ENCODE results near the gene TMEM240. TPM values are rescaled to one million over a fixed set of nuclear protein-coding genes. Genes with fewer than 3 reads are reported as not detected.
"Not testable (repeated sequence)": the region's sequence is repeated elsewhere in the genome, so short reads cannot be mapped to it uniquely, and the experiment has no call there.

The TMEM240 gene
- total RNA-seq, 2 experiments from 2014 or later: 1.0 to 1.1 TPM

GRCh38 chr1:1494311-1494710 is 46.1 kb downstream of the TMEM240 start:
- DNase-seq; POLR2A ChIA-PET; CTCF ChIA-PET; ATAC-seq; H3K4me1 Mint-ChIP-seq (ENCODE audit: low read depth); H3K27me3 Mint-ChIP-seq (ENCODE audit: low read depth); H3K4me3 Mint-ChIP-seq; H3K9me3 Mint-ChIP-seq (ENCODE audit: insufficient read depth); H3K27ac Mint-ChIP-seq: not testable (repeated sequence)
- H3K36me3 Mint-ChIP-seq (ENCODE audit: low read depth): peaks cover 47% of the 10 kb centered on the region

- no peaks in the 10 kb centered on the region for H3K4me1 Mint-ChIP-seq (ENCODE audit: low read depth)
- DNase-seq: no peak
- ChIA-PET POLR2A (no interaction called here), CTCF (no interaction called here)
- peaks cover 4% of the 10 kb centered on the region for H3K9me3 Mint-ChIP-seq (ENCODE audit: insufficient read depth)
- H3K27ac Mint-ChIP-seq: no peak overlapping the region
- no peak for ATAC-seq
- no peak overlapping the region for H3K4me3 Mint-ChIP-seq
- H3K36me3 Mint-ChIP-seq (ENCODE audit: low read depth): peaks cover 66% of the 10 kb centered on the region
- no peaks in the 10 kb centered on the region for H3K27me3 Mint-ChIP-seq (ENCODE audit: low read depth)
These were observed 48.8 kb downstream of the TMEM240 start for GRCh38 chr1:1491601-1492000.

GRCh38 chr1:1490633-1491230 is 49.7 kb downstream of the TMEM240 start:
- no peak for ATAC-seq
- H3K4me3 Mint-ChIP-seq: no peak overlapping the region

GRCh38 chr1:1489861-1490260 is 50.6 kb downstream of the TMEM240 start:
- DNase-seq (no peak), ATAC-seq (no peak)
- no peak overlapping the region for H3K4me3 Mint-ChIP-seq
- CTCF ChIA-PET: no interaction called here
- peaks cover 64% of the 10 kb centered on the region for H3K36me3 Mint-ChIP-seq (ENCODE audit: low read depth)
- POLR2A ChIA-PET: no interaction called here
- H3K27ac Mint-ChIP-seq: no peak overlapping the region
- peaks cover 4% of the 10 kb centered on the region for H3K9me3 Mint-ChIP-seq (ENCODE audit: insufficient read depth)
- H3K27me3 Mint-ChIP-seq (ENCODE audit: low read depth): no peaks in the 10 kb centered on the region
- H3K4me1 Mint-ChIP-seq (ENCODE audit: low read depth): no peaks in the 10 kb centered on the region

More at GRCh38 chr1:1490633-1491230, 49.7 kb downstream of the TMEM240 start:
- ChIA-PET POLR2A (no interaction called here), CTCF (no interaction called here)
- Mint-ChIP-seq H3K27ac (no peak overlapping the region), H3K27me3 (ENCODE audit: low read depth) (no peaks in the 10 kb centered on the region), H3K36me3 (ENCODE audit: low read depth) (peaks cover 66% of the 10 kb centered on the region), H3K9me3 (ENCODE audit: insufficient read depth) (peaks cover 4% of the 10 kb centered on the region), H3K4me1 (ENCODE audit: low read depth) (no peaks in the 10 kb centered on the region)
- no peak for DNase-seq

GRCh38 chr1:1489231-1489630 is 51.2 kb downstream of the TMEM240 start:
- ATAC-seq (no peak), DNase-seq (no peak)
- H3K4me1 Mint-ChIP-seq (ENCODE audit: low read depth): no peaks in the 10 kb centered on the region
- peaks cover 4% of the 10 kb centered on the region for H3K9me3 Mint-ChIP-seq (ENCODE audit: insufficient read depth)
- H3K4me3 Mint-ChIP-seq: no peak overlapping the region
- ChIA-PET POLR2A (no interaction called here), CTCF (no interaction called here)
- H3K27me3 Mint-ChIP-seq (ENCODE audit: low read depth): no peaks in the 10 kb centered on the region
- peaks cover 65% of the 10 kb centered on the region for H3K36me3 Mint-ChIP-seq (ENCODE audit: low read depth)
- H3K27ac Mint-ChIP-seq: no peak overlapping the region

GRCh38 chr1:1487701-1488100 is 52.7 kb downstream of the TMEM240 start:
- POLR2A ChIA-PET: no interaction called here
- Mint-ChIP-seq H3K4me1 (ENCODE audit: low read depth) (no peaks in the 10 kb centered on the region), H3K4me3 (no peak overlapping the region), H3K9me3 (ENCODE audit: insufficient read depth) (no peaks in the 10 kb centered on the region), H3K27ac (no peak overlapping the region), H3K27me3 (ENCODE audit: low read depth) (no peaks in the 10 kb centered on the region), H3K36me3 (ENCODE audit: low read depth) (peaks cover 58% of the 10 kb centered on the region)
- no peak for ATAC-seq
- no peak for DNase-seq
- CTCF ChIA-PET: no interaction called here

GRCh38 chr1:1485755-1486317 is 54.6 kb downstream of the TMEM240 start:
- DNase-seq; H3K9me3 Mint-ChIP-seq (ENCODE audit: insufficient read depth); ATAC-seq; H3K4me3 Mint-ChIP-seq; H3K27ac Mint-ChIP-seq; POLR2A ChIA-PET; H3K4me1 Mint-ChIP-seq (ENCODE audit: low read depth); CTCF ChIA-PET; H3K27me3 Mint-ChIP-seq (ENCODE audit: low read depth): not testable (repeated sequence)
- peaks cover 50% of the 10 kb centered on the region for H3K36me3 Mint-ChIP-seq (ENCODE audit: low read depth)

- H3K27ac Mint-ChIP-seq; H3K4me3 Mint-ChIP-seq; ATAC-seq; POLR2A ChIA-PET; H3K4me1 Mint-ChIP-seq (ENCODE audit: low read depth); CTCF ChIA-PET; H3K27me3 Mint-ChIP-seq (ENCODE audit: low read depth); H3K9me3 Mint-ChIP-seq (ENCODE audit: insufficient read depth); DNase-seq: not testable (repeated sequence)
- peaks cover 48% of the 10 kb centered on the region for H3K36me3 Mint-ChIP-seq (ENCODE audit: low read depth)
These were observed 55.3 kb downstream of the TMEM240 start for GRCh38 chr1:1484976-1485750.

Other genes starting within 250 kb of the TMEM240 start
- gene ACAP3, start 232.7 kb downstream of the TMEM240 start, total RNA-seq: 10 to 100 TPM; 65.2 to 87.3 TPM
- gene PUSL1, start 232.0 kb downstream of the TMEM240 start, total RNA-seq: 10 to 100 TPM; 24.0 to 26.2 TPM
- gene INTS11, start 216.0 kb downstream of the TMEM240 start, total RNA-seq: 100 to 1,000 TPM; 120 to 134 TPM
- gene CPTP, start 215.8 kb downstream of the TMEM240 start, total RNA-seq: 10 to 100 TPM; 18.5 to 21.4 TPM
- 1 to 10 TPM in 1 of 2 experiments, under 1 TPM in 1; 0.78 to 1.2 TPM for gene TAS1R3, start 209.3 kb downstream of the TMEM240 start, total RNA-seq
- gene DVL1, start 191.2 kb downstream of the TMEM240 start, total RNA-seq: 10 to 100 TPM; 29.1 to 30.7 TPM
- not detected for gene MXRA8, start 182.1 kb downstream of the TMEM240 start, total RNA-seq
- 100 to 1,000 TPM; 120 to 123 TPM for gene AURKAIP1, start 165.4 kb downstream of the TMEM240 start, total RNA-seq
- 100 to 1,000 TPM in 1 of 2 experiments, 10 to 100 TPM in 1; 98.3 to 110 TPM for gene CCNL2, start 141.3 kb downstream of the TMEM240 start, total RNA-seq
- gene MRPL20, start 133.3 kb downstream of the TMEM240 start, total RNA-seq: 100 to 1,000 TPM; 111 to 117 TPM
- not detected for gene ANKRD65, start 119.3 kb downstream of the TMEM240 start, total RNA-seq
- under 1 TPM; 0.21 to 0.29 TPM for gene VWA1, start 104.9 kb downstream of the TMEM240 start, total RNA-seq
- gene ATAD3C, start 90.9 kb downstream of the TMEM240 start, total RNA-seq: 1 to 10 TPM; 1.0 to 1.4 TPM
- gene ATAD3B, start 68.9 kb downstream of the TMEM240 start, total RNA-seq: 10 to 100 TPM; 41.5 to 49.6 TPM
- 10 to 100 TPM; 51.6 to 57.4 TPM for gene ATAD3A, start 28.5 kb downstream of the TMEM240 start, total RNA-seq
- 100 to 1,000 TPM; 123 to 129 TPM for gene SSU72, start 34.2 kb upstream of the TMEM240 start, total RNA-seq
- gene FNDC10, start 59.5 kb upstream of the TMEM240 start, total RNA-seq: 1 to 10 TPM; 7.5 to 9.3 TPM
- gene MIB2, start 74.9 kb upstream of the TMEM240 start, total RNA-seq: 10 to 100 TPM; 49.3 to 50.7 TPM
- gene MMP23B, start 91.5 kb upstream of the TMEM240 start, total RNA-seq: 1 to 10 TPM; 1.7 to 2.0 TPM
- gene CDK11B, start 118.4 kb upstream of the TMEM240 start, total RNA-seq: 10 to 100 TPM; 35.4 to 39.5 TPM
- gene SLC35E2B, start 152.2 kb upstream of the TMEM240 start, total RNA-seq: 10 to 100 TPM; 39.6 to 40.7 TPM
- 10 to 100 TPM; 83.6 to 85.8 TPM for gene CDK11A, start 183.7 kb upstream of the TMEM240 start, total RNA-seq
- gene NADK, start 237.8 kb upstream of the TMEM240 start, total RNA-seq: 10 to 100 TPM; 82.0 to 82.9 TPM

All from activated CD8-positive, alpha-beta T cell treated with anti-CD3 and anti-CD28 coated beads, Interleukin-2, amount 10 ng/mL, durations not matched to agents 7 days and 5 days (primary cell).